ENCODE data around the gene KCNG2.

Gene KCNG2

GRCh38 chr18:79786304-79786703, 11.4 kb upstream of the KCNG2 start:
- no peak for DNase-seq

GRCh38 chr18:79786786-79787526, 10.8 kb upstream of the KCNG2 start:
- no peak for DNase-seq

- no peak for DNase-seq
These were observed 10.2 kb upstream of the KCNG2 start for GRCh38 chr18:79787527-79787864.

- DNase-seq, result no peak
These were observed 9.6 kb upstream of the KCNG2 start for GRCh38 chr18:79787865-79788733.

- DNase-seq, result no peak
These were observed 9.0 kb upstream of the KCNG2 start for GRCh38 chr18:79788734-79789085.

GRCh38 chr18:79789091-79789891, 8.4 kb upstream of the KCNG2 start:
- no peak for DNase-seq

- DNase-seq, result no peak
These were observed 7.5 kb upstream of the KCNG2 start for GRCh38 chr18:79789901-79790890.

GRCh38 chr18:79790996-79791972, 6.5 kb upstream of the KCNG2 start:
- peak; percentile 51 for DNase-seq

- DNase-seq, result no peak
These were observed 5.4 kb upstream of the KCNG2 start for GRCh38 chr18:79792096-79792987.

- DNase-seq, result peak; percentile 32
These were observed 4.8 kb upstream of the KCNG2 start for GRCh38 chr18:79792988-79793355.

- no peak for DNase-seq
These were observed 2.9 kb upstream of the KCNG2 start for GRCh38 chr18:79794846-79795245.

- DNase-seq, result no peak
These were observed 2.3 kb upstream of the KCNG2 start for GRCh38 chr18:79795446-79795845.

GRCh38 chr18:79796016-79796415, 1.7 kb upstream of the KCNG2 start:
- DNase-seq, result no peak

- no peak for DNase-seq
These were observed 970 bp upstream of the KCNG2 start for GRCh38 chr18:79796531-79797405.

- no peak for DNase-seq
These were observed 734 bp downstream of the KCNG2 start for GRCh38 chr18:79798346-79798998.

- DNase-seq, result no peak
These were observed 1.2 kb downstream of the KCNG2 start for GRCh38 chr18:79798999-79799370.

- DNase-seq, result no peak
These were observed 2.1 kb downstream of the KCNG2 start for GRCh38 chr18:79799619-79800370.
